ENCODE results near the gene MAN2A2.

Gene MAN2A2

DNA sequence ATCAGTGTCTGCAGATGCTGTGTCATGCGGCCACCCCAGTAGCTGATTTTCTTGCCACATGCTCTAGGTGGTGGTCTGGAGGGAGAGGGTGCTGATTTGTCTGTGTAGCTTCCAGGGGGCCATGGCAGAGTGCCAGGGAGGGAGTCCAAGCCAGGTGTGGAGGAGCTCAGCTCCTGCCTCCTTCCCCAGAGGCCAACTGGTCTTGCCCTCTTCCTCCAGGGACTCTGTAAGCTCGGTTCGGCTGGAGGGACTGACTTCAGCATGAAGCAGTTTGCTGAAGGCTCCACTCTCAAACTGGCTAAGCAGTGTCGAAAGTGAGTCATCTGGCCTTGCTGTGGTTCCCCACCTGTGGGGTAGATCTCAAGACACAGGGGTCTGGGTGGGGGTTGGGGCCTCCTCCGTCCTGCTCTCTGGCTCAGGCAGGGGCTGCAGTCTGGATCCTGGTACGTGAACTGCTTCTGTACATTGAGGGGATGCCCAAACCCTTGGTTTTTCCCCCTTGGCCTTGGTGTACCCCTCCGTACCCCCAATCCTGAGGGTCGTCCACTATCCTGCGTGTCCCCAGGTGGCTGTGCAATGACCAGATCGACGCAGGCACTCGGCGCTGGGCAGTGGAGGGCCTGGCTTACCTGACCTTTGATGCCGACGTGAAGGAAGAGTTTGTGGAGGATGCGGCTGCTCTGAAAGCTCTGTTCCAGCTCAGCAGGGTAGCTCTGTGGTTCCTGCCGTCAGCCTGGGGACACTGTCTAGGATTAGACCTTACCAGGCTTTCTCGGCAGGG is 44.7 kb downstream of the MAN2A2 start:
- DNase-seq = no peak

DNA sequence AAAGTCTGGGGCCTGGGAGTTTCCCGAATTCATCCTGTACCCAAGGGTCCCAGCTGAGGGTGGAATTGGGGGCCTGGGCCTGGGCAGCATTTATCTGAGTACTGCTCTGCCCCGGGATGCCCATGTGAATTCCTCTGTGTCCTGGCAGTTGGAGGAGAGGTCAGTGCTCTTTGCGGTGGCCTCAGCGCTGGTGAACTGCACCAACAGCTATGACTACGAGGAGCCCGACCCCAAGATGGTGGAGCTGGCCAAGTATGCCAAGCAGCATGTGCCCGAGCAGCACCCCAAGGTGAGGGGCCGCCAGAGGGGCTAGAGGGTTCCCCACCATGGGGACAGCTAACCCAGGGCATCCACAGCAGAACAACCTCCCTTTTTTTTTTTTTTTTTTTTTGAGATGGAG is 45.4 kb downstream of the MAN2A2 start:
- no peak for DNase-seq

DNA sequence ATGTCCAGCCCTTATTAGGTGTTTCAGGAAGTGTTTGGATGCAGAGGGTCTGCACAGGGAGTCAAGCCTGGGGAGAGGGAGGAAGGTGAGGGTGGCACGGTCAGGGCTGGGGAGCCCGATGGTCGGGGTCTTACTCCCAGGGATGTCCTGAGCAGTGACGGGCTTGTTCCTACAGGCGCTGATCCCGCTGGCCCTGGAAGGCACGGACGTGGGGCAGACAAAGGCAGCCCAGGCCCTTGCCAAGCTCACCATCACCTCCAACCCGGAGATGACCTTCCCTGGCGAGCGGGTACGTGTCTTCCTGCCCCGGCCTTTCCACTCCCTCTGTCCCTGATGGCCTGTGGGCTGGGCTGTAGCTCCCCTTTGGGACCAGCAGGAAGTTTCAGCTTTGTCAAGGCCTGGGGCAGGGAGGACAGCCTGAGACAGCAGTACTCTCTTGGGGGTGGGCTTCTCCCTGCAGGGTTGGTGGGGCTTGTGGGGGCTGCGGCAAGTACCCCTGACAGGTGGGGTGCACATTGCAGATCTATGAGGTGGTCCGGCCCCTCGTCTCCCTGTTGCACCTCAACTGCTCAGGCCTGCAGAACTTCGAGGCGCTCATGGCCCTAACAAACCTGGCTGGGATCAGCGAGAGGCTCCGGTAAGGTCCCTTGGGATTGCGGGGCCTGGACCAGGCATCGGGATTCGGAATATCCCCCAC is 47.0 kb downstream of the MAN2A2 start:
- DNase-seq = no peak

DNA sequence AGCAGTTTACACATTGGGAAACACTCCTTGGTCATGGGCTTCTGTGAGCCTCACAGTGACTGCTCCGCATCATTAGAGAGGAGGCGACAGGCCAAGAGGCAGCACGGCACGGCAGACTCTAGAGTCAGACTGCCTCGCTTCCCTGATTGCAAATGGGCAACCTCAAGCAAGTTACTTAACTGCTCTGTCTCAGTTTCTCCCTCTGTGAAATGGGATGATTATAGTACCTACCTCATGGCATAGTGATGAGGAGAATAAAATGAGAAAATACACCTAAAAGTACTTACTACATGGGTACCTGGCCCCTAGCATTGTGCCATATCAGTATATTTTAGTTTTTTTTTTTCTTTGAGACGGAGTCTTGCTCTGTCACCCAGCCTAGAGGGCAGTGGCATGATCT is 47.6 kb downstream of the MAN2A2 start:
- DNase-seq = no peak

DNA sequence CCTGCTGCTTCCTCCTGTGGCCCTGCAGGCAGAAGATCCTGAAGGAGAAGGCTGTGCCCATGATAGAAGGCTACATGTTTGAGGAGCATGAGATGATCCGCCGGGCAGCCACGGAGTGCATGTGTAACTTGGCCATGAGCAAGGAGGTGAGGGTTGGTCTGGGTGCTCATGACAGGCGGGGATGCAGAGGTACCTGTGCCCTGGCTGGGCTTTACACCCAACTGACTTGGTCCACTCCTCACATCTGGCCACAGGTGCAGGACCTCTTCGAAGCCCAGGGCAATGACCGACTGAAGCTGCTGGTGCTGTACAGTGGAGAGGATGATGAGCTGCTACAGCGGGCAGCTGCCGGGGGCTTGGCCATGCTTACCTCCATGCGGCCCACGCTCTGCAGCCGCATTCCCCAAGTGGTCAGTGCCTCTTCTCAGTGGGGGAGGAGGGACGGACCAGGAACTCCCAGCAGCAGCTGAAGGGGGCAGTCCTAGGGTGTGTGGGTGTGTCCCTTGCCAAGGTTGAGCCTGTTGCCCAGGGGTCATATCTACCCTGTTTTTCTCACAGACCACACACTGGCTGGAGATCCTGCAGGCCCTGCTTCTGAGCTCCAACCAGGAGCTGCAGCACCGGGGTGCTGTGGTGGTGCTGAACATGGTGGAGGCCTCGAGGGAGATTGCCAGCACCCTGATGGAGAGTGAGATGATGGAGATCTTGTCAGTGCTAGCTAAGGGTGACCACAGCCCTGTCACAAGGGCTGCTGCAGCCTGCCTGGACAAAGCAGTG is 50.0 kb downstream of the MAN2A2 start:
- no peak for DNase-seq

DNA sequence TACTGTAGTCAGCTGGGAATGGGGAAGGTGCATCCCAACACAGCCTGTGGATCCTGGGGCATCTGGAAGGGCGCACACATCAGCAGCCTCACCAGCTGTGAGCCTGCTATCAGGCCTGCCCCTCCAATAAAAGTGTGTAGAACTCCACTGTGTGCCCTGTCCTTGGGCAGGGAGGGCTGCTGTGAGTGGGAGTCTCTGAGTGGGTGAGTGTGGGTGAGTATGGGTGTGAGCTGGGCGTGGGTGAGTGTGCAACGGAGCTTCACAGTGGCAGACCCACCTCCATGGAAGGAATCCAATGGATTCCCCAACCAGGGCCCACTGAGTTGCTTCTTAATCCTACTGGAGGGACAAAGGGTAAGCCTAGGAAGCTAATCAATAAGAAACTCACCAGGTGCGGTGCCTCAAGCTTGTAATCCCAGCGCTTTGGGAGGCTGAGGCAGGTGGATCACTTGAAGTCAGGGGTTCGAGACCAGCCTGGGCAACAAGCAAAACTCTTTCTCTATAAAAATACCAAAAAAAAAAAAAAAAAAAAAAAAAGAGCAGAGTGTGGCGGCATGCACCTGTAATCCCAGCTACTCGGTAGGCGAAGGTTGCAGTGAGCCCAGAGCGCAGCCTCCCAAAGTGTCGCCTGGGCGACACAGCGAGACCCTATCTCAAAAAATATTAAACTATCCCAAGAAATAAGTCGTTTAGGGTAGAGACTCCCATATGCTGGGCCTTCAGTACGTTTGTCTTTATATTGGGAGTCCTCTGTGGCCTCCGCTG is 51.0 kb downstream of the MAN2A2 start:
- no peak for DNase-seq

DNA sequence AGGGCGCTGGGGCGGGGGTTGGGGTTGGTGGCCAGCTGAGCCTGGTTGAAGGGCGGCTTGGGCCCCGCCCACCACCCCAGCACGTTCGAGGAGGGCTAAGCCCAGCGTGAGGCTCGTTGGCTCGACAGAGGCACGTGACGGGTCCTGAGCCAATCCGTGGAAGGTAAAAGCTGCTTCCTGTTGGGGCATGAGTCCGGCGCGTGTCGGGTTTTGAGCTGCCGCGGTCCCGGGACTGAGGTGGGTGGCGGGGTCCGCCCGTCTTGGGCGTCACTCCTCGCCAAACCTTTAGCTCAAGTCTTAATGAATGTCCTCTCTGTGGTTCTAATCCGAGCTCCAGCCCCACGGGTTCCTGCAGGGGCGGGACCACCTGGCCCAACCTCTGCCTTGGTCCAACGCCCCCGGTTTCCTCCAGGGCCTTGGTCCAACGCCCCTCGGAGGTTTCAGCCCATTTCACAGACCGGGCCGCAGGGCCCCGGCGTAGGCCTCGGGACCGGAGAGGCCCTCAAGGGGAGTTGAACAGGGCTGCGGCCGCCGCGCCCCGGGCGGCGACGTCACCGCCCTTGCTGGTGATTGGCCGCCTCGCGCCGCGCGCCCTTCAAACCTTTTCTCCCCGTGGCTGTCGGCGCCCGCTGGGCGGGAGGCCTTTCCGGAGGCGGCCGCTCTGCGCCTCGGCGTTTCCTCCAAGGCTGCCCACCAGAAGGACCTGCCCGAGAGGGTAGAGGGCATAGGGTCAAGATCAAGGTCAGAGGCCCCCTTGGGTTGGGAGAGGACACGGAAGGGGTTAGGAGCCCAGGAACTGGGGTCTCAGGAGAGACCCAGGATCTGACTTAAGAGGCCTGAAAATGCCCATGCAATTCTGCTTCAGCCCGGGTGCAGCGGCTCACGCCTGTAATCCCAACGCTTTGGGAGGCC is 51.9 kb downstream of the MAN2A2 start, which contains the start of gene RCCD1:
Gene RCCD1, plus strand, starts transcription at position 173 of the 912 bp plus-strand sequence. CDS start 1,851 bp downstream, outside the sequence.
- DNase-seq = peak; percentile 11 to 65

DNA sequence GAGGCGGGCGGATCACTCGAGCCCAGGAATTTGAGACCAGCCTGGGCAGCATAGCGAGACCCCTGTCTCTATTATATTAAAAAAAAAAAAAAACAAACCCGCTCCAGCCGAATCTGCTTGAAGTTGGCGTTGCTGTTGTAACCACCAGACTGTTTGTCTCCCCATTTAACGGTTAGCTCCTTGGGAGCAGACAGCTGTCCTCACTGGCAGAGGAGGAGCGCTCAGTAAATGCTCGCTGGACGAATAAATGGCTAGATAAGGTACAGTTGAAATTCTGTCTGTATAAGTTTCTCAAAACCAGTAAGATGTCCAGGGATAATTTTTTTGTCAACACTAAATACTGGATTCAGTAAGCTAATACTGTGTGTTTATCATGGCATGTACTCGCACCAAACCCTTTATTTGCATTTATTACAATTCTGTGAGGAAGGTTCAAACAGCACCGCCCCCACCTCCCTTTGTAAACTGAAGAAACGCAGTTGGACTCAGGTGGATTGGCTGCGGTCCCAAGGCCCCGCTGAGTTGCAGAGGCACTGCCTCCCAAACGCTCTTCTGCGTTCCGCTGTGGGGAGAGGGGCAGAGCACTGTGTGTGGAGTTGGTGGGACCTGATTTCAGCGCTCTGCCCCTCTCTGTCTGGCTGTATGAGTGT is 52.6 kb downstream of the MAN2A2 start:
- no peak for DNase-seq

DNA sequence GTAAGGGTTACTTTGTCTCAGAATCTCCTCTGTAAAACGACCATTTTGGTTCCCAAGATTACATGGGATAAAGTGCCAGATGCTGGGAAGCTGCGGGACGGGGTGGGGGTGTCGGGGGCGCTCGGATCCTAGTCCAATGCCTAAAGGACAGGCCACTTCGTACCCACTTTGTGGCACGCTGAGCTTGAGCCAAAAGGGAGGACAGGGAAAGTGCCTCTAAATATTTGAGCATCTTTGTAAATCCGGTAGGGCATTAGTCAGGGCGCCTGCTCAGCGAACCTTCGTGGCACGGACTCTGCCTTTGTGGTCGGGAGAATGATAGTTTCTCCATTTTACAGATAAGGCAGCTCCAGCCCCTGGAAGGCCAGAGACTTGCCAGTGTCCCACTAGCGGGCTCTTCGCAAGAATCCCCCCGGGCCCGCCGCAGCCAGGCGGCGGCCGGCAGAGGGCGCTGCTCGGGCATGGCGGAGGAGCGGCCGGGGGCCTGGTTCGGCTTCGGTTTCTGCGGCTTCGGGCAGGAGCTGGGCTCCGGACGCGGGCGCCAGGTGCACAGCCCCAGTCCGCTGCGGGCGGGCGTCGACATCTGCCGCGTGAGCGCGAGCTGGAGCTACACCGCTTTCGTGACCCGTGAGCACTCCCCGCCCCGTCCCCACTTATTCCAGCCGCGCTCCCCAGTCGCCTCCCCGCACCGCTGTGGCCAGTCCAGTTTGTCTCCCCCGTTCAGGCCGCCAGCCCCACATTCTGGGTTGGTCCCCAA is 53.4 kb downstream of the MAN2A2 start:
- no peak for DNase-seq

DNA sequence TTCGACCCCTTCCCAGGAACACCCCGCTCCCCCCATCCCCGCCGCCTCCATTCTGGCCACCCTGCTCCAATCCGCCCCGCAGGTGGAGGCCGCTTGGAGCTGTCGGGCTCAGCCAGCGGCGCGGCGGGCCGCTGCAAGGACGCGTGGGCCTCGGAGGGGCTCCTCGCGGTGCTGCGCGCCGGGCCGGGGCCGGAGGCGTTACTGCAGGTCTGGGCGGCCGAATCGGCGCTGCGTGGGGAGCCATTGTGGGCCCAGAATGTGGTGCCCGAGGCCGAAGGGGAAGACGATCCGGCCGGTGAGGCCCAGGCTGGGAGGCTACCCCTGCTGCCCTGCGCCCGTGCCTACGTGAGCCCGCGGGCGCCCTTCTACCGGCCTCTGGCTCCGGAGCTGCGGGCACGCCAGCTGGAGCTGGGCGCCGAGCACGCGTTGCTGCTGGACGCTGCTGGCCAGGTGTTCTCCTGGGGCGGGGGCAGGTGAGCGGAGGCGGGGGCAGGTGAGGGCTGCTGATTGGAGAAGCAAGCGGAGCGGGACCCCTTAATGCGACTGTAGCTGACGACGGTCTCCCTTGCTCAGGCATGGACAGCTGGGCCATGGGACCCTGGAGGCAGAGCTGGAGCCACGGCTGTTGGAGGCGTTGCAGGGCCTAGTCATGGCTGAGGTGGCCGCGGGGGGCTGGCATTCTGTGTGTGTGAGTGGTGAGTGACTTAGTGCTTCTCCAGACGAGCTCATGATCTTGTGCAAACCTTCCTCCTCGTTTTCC is 54.1 kb downstream of the MAN2A2 start:
- DNase-seq = no peak

DNA sequence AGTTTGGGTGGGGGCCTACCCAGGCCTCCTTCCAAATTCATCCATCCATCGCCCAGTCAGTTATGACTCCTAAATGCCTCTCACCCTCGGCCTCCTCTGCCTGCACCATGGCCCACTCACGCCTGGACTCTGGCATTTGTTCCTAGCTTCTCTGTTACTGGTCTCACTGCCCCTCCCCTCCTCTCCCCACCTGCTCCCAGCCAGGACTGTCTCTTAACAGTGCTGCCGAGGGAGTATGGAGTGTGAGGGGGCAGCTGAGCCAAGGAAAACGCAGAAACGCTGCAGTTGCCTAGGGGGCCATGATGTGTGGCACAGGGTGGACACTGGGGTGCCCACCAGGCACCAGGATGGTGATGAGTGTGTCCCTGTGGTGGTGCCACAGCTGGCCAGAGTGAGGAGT is 54.7 kb downstream of the MAN2A2 start:
- no peak for DNase-seq

DNA sequence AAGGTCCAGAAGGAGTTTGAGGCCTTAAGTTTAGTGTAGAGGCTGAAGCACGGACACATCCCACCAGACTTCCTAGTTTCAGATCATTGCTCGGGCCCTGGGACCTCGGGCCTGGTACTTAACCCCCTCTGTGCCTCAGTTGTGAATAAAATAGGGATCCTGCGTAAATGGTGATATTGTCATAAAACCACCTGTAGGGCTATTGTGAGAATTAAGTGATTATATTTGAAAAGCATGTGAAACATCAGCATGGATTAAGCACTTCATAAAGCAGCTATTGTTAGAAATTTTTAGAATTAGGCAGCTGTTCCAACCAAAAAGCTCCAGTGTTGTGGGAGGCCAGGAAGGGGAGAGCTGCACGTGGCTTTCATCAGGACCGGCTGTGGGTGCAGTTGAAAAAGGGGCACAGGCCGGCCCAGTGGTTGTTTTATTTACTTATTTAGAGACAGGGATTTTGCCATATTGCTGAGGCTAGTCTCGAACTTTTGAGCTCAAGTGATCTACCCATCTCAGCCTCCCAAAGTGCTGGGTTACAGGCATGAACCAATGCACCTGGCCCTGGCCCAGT is 56.0 kb downstream of the MAN2A2 start:
- no peak for DNase-seq

DNA sequence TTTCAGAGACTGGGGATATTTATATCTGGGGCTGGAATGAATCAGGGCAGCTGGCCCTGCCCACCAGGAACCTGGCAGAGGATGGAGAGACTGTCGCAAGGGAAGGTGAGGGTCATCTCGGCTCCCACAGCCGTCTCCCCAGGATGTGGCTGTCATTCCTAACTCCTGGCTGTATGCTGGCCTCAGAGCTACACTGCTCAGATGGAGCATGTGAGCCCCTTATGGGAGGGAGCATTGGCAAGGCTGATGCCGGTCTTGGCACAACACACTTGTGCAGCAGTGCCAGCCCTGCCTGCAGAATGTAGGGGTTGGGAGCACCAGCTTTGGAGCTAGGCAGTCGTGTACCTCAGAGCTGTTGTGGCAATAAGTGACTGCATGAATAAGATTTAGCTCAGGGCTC is 56.8 kb downstream of the MAN2A2 start:
- DNase-seq = peak; percentile 27 to 67

DNA sequence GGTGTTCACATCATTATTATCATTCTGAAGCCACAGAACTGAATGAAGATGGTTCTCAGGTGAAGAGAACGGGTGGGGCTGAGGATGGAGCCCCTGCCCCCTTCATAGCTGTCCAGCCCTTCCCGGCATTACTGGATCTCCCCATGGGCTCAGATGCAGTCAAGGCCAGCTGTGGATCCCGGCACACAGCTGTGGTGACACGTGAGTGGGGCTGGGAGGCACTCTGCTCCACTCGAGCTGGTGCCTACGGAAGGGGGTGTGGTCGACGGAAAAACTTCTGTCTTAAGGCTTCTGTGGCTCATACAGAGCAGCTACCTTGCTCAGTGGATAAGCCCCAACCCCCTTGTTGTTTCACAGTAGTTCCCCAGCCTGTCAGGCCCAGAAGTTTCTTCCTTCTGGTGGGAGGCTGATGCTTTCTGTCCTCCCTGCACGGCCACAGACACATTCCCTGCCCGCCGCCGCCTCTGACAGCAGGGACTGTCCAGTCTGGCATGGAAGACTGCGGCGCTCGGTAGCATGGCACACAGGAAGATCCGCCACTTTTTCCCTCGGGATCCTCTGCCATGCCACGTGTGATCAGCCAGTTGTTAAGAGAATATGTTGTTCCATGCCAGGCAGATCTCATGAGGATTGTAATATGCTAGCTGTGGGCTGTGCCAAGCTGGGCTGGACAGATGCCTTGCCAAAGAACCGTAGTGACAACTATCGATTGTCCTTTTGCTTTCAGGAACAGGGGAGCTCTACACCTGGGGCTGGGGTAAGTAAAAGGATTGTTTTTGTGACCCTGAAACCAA is 57.4 kb downstream of the MAN2A2 start:
- no peak for DNase-seq

DNA sequence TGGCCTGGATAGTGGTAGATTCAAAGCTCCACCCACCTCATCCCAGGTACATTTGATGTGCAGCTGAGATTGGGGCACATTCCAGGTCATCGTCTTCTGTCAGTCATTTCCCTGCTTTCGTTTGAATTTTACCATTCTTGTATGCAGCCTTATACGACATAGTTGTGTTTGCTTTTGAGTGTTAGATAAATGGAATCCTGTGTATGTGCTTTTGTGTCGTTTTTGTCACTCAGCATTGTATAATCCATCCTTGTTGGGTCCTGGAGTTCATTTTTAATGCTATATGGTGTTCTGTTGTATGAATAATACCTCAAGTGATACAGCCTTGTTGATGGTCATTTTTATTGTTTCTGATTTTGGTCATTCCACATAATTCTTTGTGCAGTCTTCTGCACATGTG is 58.9 kb downstream of the MAN2A2 start:
- no peak for DNase-seq

DNA sequence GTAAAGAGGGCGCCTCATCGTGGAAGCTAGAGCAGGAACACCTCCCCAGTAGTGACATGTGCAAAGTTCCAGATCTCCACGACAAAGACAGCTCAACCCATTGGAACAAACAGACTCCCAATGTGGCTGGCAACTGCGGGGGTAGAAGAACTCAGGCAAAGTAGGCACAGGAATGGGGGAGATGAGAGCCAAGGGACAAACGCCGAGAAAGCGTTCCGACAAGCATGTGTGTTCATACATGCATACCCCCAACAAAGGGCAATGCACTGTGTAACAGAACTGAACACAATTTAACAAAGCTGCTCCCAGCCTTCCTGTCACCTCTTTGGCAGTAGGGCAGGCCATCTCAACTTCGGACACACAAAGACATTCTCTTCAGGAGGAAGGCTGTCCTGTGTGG is 63.2 kb downstream of the MAN2A2 start:
- no peak for DNase-seq

DNA sequence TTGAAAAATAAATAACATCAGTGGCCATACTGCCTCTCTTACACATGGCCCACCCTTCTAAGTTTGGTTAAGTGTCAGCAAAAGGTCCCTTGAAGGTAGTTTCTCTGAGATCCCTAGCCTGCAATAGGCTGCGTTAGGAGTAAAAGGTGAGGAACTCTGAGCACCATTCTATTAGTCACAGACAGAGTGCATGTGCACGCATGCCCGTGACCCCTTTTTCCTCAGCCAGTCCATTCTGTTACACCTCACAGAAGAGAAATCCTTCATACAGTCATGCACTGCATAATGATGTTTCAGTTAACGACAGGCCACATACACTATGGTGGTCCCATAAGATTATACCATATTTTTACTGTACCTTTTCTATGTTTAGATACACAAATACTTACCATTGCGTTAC is 64.1 kb downstream of the MAN2A2 start:
- no peak for DNase-seq

DNA sequence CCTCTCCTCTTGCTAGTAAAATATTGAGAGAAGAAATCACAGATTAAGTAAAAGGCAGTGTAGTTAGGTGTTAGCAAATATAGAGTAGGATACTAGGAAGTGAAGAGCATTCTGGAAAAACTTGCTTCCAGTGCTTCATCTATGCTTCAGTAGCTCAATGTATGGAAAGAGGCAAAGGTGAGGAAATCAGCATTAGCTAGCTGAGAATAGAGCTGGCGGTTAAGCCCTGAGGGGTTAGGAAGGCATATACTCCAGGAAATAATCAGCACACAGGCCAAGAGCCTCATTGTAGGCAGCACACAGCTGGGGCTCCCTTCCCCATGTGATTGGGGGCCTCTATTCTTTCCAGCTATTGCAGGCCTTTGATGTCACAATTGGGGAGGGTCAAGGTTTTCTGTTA is 65.3 kb downstream of the MAN2A2 start:
- no peak for DNase-seq

All from cerebellar nuclear complex (tissue), 1 donor.